Measurements from ENCODE around the gene FAM120A. TPM values are rescaled to one million over a fixed set of nuclear protein-coding genes. Genes with fewer than 3 reads are reported as not detected.

FAM120A gene
- total and polyA plus RNA-seq, 2 donors (not counting 1 experiment from before 2014, with no cell fraction given) = 85.8 to 136 TPM

DNA sequence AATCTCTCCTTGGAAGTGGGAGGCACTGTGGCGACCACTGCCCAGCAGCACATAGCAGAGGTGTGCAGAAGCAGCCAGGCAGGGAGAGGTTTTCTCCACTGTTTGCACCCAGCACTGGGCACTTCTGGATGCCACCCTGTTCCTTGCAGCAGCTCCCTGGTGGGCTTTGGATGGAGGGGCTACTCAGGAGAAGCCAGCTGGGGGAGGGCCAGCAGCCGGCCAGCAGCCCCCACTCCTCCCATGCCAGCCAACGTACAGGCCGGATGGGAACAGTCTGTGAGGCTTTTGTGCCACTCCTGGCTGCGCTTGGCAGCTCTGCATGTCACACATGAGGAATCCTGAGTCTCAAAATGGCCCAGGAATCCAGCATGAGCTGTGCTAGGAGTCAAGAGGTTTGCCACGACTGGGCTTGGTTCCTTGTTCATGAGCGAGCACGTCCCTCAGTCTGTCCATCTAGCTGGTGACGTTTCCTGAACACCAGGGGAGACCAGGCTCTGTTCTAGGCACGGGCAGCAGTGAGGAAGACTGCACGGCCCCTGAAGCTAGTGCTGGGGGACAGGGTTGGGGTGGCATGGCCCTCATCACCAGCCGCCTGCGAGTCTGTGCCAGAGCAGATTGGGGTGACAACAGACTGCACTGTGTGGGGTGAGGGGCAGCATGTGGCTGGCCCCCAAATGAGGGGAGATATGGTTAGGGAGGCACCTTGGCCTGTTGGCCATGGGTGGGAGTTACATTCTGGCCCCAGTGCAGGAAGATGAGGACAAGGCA, 135.0 kb downstream of the FAM120A start:
- H3K36me3 ChIP-seq (ENCODE audit: control insufficient read depth, insufficient read depth, low read length) = no peaks in the 10 kb centered on the region
- TF ChIP-seq, protein P1, sequence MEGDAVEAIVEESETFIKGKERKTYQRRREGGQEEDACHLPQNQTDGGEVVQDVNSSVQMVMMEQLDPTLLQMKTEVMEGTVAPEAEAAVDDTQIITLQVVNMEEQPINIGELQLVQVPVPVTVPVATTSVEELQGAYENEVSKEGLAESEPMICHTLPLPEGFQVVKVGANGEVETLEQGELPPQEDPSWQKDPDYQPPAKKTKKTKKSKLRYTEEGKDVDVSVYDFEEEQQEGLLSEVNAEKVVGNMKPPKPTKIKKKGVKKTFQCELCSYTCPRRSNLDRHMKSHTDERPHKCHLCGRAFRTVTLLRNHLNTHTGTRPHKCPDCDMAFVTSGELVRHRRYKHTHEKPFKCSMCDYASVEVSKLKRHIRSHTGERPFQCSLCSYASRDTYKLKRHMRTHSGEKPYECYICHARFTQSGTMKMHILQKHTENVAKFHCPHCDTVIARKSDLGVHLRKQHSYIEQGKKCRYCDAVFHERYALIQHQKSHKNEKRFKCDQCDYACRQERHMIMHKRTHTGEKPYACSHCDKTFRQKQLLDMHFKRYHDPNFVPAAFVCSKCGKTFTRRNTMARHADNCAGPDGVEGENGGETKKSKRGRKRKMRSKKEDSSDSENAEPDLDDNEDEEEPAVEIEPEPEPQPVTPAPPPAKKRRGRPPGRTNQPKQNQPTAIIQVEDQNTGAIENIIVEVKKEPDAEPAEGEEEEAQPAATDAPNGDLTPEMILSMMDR (conservative IDR thresholded peaks at IDR 0.05 in 1 of 2, IDR thresholded peaks at IDR 0.05 in 1 of 2; ENCODE audit: low read depth in 1 of 2, low read length in 2 of 2) = no peak
- no peak for TF ChIP-seq EZH2 (IDR thresholded peaks at IDR 0.05; ENCODE audit: low read length, missing control alignments)
- no peak overlapping the region for H2AFZ ChIP-seq (ENCODE audit: low read length)
- H3K27ac ChIP-seq (ENCODE audit: insufficient read depth, low read length) = no peak overlapping the region
- H3K79me2 ChIP-seq (ENCODE audit: control insufficient read depth, insufficient read depth, low read length) = peaks cover 57% of the 10 kb centered on the region
- H3K9me3 ChIP-seq (ENCODE audit: control insufficient read depth, insufficient read depth, low read depth, low read length) = no peaks in the 10 kb centered on the region
- no peaks in the 10 kb centered on the region for H4K20me1 ChIP-seq (ENCODE audit: control insufficient read depth, extremely low read depth, insufficient read depth, low read length)
- H3K4me2 ChIP-seq (ENCODE audit: extremely low read depth, insufficient read depth, low read length) = no peak overlapping the region
- H3K9ac ChIP-seq (ENCODE audit: insufficient read depth, low read length) = no peak overlapping the region
- H3K4me3 ChIP-seq (replicated peaks in 1 of 4; ENCODE audit: control extremely low read depth in 1 of 4, insufficient read depth in 1 of 4, low read depth in 3 of 4, low read length in 4 of 4) = no peak overlapping the region
- no peaks in the 10 kb centered on the region for H3K27me3 ChIP-seq (ENCODE audit: control insufficient read depth, insufficient read depth, low read length)
- no peak for DNase-seq (ENCODE audit: low read depth in 2 of 2)
- H3K4me1 ChIP-seq (ENCODE audit: control insufficient read depth, extremely low read depth, insufficient read depth, low read length) = peaks cover 9% of the 10 kb centered on the region

GRCh38 chr9:93587284-93587650, 135.8 kb downstream of the FAM120A start:
- no peak for DNase-seq (ENCODE audit: low read depth in 2 of 2)
- no peak overlapping the region for H3K4me3 ChIP-seq (replicated peaks in 1 of 4; ENCODE audit: control extremely low read depth in 1 of 4, insufficient read depth in 1 of 4, low read depth in 3 of 4, low read length in 4 of 4)
- H3K4me2 ChIP-seq (ENCODE audit: extremely low read depth, insufficient read depth, low read length) = no peak overlapping the region
- no peak overlapping the region for H2AFZ ChIP-seq (ENCODE audit: low read length)
- H4K20me1 ChIP-seq (ENCODE audit: control insufficient read depth, extremely low read depth, insufficient read depth, low read length) = no peaks in the 10 kb centered on the region
- H3K36me3 ChIP-seq (ENCODE audit: control insufficient read depth, insufficient read depth, low read length) = no peaks in the 10 kb centered on the region
- H3K9ac ChIP-seq (ENCODE audit: insufficient read depth, low read length) = no peak overlapping the region
- H3K27me3 ChIP-seq (ENCODE audit: control insufficient read depth, insufficient read depth, low read length) = no peaks in the 10 kb centered on the region
- H3K9me3 ChIP-seq (ENCODE audit: control insufficient read depth, insufficient read depth, low read depth, low read length) = no peaks in the 10 kb centered on the region
- peaks cover 55% of the 10 kb centered on the region for H3K79me2 ChIP-seq (ENCODE audit: control insufficient read depth, insufficient read depth, low read length)
- H3K27ac ChIP-seq (ENCODE audit: insufficient read depth, low read length) = no peak overlapping the region
- no peak for TF ChIP-seq EZH2 (IDR thresholded peaks at IDR 0.05; ENCODE audit: low read length, missing control alignments)
- TF ChIP-seq, protein P1 (conservative IDR thresholded peaks at IDR 0.05 in 1 of 2, IDR thresholded peaks at IDR 0.05 in 1 of 2; ENCODE audit: low read depth in 1 of 2, low read length in 2 of 2) = no peak
- H3K4me1 ChIP-seq (ENCODE audit: control insufficient read depth, extremely low read depth, insufficient read depth, low read length) = peaks cover 9% of the 10 kb centered on the region

DNA sequence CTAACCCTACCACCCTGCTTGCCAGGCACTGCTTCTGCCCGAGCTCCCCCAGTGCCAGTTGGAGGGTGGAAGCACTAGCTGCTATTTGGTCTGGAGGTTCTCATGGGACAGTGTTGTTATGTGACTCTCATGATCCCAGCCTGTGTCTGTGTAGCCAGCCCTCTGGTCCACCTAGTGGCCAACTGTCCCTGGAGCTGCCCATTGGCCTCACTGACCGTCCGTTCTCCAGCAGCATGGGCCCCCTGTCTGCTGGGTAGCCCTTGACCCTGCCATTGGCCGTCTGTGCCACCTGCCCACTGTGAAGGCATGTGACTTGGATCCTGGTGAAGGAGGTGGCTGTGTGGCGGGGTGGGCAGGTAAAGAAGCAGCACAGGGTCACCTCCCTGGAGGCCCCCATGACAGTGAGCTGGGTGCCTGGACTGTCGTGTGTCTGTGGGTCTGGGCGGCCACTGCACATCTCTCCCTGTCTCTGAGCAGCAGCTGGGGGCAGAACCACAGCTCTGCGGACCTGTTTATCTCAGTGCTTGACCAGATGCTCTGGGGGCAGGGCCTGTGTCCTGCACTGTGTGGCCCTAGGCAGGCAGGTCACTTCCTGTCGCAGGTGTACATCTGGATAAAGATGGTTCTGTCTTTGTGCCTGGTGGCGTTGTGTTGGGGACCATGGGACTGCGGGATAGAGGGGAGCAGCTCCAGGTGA, 136.3 kb downstream of the FAM120A start:
- Histone ChIP-seq H3K36me3 (ENCODE audit: control insufficient read depth, insufficient read depth, low read length) (no peaks in the 10 kb centered on the region), H3K9me3 (ENCODE audit: control insufficient read depth, insufficient read depth, low read depth, low read length) (no peaks in the 10 kb centered on the region), H3K79me2 (ENCODE audit: control insufficient read depth, insufficient read depth, low read length) (peaks cover 54% of the 10 kb centered on the region), H3K4me1 (ENCODE audit: control insufficient read depth, extremely low read depth, insufficient read depth, low read length) (peaks cover 9% of the 10 kb centered on the region), H3K9ac (ENCODE audit: insufficient read depth, low read length) (no peak overlapping the region), H3K4me2 (ENCODE audit: extremely low read depth, insufficient read depth, low read length) (no peak overlapping the region), H3K27me3 (ENCODE audit: control insufficient read depth, insufficient read depth, low read length) (no peaks in the 10 kb centered on the region), H3K4me3 (replicated peaks in 1 of 4; ENCODE audit: control extremely low read depth in 1 of 4, insufficient read depth in 1 of 4, low read depth in 3 of 4, low read length in 4 of 4) (no peak overlapping the region), H2AFZ (ENCODE audit: low read length) (no peak overlapping the region), H4K20me1 (ENCODE audit: control insufficient read depth, extremely low read depth, insufficient read depth, low read length) (no peaks in the 10 kb centered on the region), H3K27ac (ENCODE audit: insufficient read depth, low read length) (no peak overlapping the region)
- TF ChIP-seq EZH2 (IDR thresholded peaks at IDR 0.05; ENCODE audit: low read length, missing control alignments) = no peak
- TF ChIP-seq, protein P1 (conservative IDR thresholded peaks at IDR 0.05 in 1 of 2, IDR thresholded peaks at IDR 0.05 in 1 of 2; ENCODE audit: low read depth in 1 of 2, low read length in 2 of 2) = peak in 1 of 2 donors; percentile 13
- no peak for DNase-seq (ENCODE audit: low read depth in 2 of 2)

Data from fibroblast of lung (primary cell).